Mesendoderm (in vitro differentiated cells): ENCODE measurements around the gene UQCRQ.

Experiments used
- DNase-seq: peaks from one replicate; pipeline ENCODE4 v3.0.0; 2013
- H2AK5ac ChIP-seq: 2 replicates; pipeline ENCODE4 v1.6.1; 2013; ENCODE audit warnings: low read length, inconsistent platforms
- H2BK120ac ChIP-seq: 2 replicates; pipeline ENCODE4 v1.6.1; 2013; ENCODE audit warnings: low read depth, mild to moderate bottlenecking, low read length, moderate library complexity, mixed read lengths
- H2BK15ac ChIP-seq: replicated peaks from 2 replicates; pipeline ENCODE4 v1.6.1; 2013; ENCODE audit warnings: low read depth, mild to moderate bottlenecking, moderate library complexity
- H2BK5ac ChIP-seq: 2 replicates; pipeline ENCODE4 v1.6.1; 2013; ENCODE audit warnings: low read length, inconsistent platforms
- H3K18ac ChIP-seq: 2 replicates; pipeline ENCODE4 v1.6.1; 2013; ENCODE audit warnings: mild to moderate bottlenecking, low read length, mixed read lengths
- H3K23ac ChIP-seq: one replicate; pipeline ENCODE4 v1.6.1; 2013; ENCODE audit warnings: low read length
- H3K27ac ChIP-seq: 2 replicates; pipeline ENCODE4 v1.5.1; 2013; ENCODE audit warnings: low read depth, mild to moderate bottlenecking, inconsistent platforms, low read length, moderate library complexity
- H3K27me3 ChIP-seq: 2 replicates; pipeline ENCODE4 v1.6.1; 2013; ENCODE audit warnings: low read length, control low read depth, mild to moderate bottlenecking, inconsistent platforms; ENCODE audit not compliant: insufficient read depth, poor library complexity
- H3K36me3 ChIP-seq: 2 replicates; pipeline ENCODE4 v1.6.1; 2013; ENCODE audit warnings: low read length, inconsistent platforms; ENCODE audit not compliant: control insufficient read depth, insufficient read depth
- H3K4ac ChIP-seq: one replicate; pipeline ENCODE4 v1.6.1; 2013; ENCODE audit warnings: low read depth, mild to moderate bottlenecking, low read length, moderate library complexity
- H3K4me1 ChIP-seq: 2 replicates; pipeline ENCODE4 v1.6.1; 2013; ENCODE audit warnings: low read depth, low read length, inconsistent platforms; ENCODE audit not compliant: control insufficient read depth
- H3K4me2 ChIP-seq: 2 replicates; pipeline ENCODE4 v1.6.1; 2013; ENCODE audit warnings: low read length
- H3K4me3 ChIP-seq: 2 replicates; pipeline ENCODE4 v1.5.1; 2013; ENCODE audit warnings: mild to moderate bottlenecking, low read length
- H3K56ac ChIP-seq: one replicate; pipeline ENCODE4 v1.6.1; 2013; ENCODE audit warnings: low read length
- H3K79me1 ChIP-seq: 2 replicates; pipeline ENCODE4 v1.6.1; 2013; ENCODE audit warnings: low read length, inconsistent platforms
- H3K79me2 ChIP-seq: 2 replicates; pipeline ENCODE4 v1.6.1; 2013; ENCODE audit warnings: mild to moderate bottlenecking, low read length; ENCODE audit not compliant: control insufficient read depth, insufficient read depth
- H3K9ac ChIP-seq: 2 replicates; pipeline ENCODE4 v1.6.1; 2013; ENCODE audit warnings: low read length, inconsistent platforms
- H4K5ac ChIP-seq: one replicate; pipeline ENCODE4 v1.6.1; 2013; ENCODE audit warnings: low read length
- H4K8ac ChIP-seq: one replicate; pipeline ENCODE4 v1.6.1; 2013; ENCODE audit warnings: low read depth, mild to moderate bottlenecking, control low read depth, low read length, moderate library complexity
- WGBS: extraction: QIAGEN DNeasy Blood & Tissue Kit; methylation state at CpG from one replicate; pipeline ENCODE4 v1.1.7; 2013; ENCODE audit warnings: low lambda C conversion rate, missing lambda C conversion rate; ENCODE audit not compliant: insufficient coverage; ENCODE audit errors: extremely low coverage; 5-methylcytosine and 5-hydroxymethylcytosine counted together

The UQCRQ gene

GRCh38 chr5:132825834-132826391 is 40.5 kb upstream of the UQCRQ start:
- peak overlapping the region; percentile 22 for H3K4me3 ChIP-seq
- H3K79me2 ChIP-seq = no peaks in the 10 kb centered on the region
- H3K4me2 ChIP-seq = peak overlapping the region; percentile 71
- H2BK120ac ChIP-seq = no peak overlapping the region
- DNase-seq = peak; percentile 50
- peaks cover 17% of the 10 kb centered on the region for H3K27me3 ChIP-seq
- WGBS = no CpG with 5 or more reads among the region's 43 CpGs
- H3K27ac ChIP-seq = no peak overlapping the region
- H3K4ac ChIP-seq = no peak overlapping the region
- H3K36me3 ChIP-seq = no peaks in the 10 kb centered on the region
- no peak overlapping the region for H2BK5ac ChIP-seq
- no peak overlapping the region for H4K5ac ChIP-seq
- peak overlapping the region; percentile 89 for H3K56ac ChIP-seq
- peak overlapping the region; percentile 59 for H3K23ac ChIP-seq
- no peak overlapping the region for H2BK15ac ChIP-seq
- H2AK5ac ChIP-seq = no peak overlapping the region
- no peaks in the 10 kb centered on the region for H3K79me1 ChIP-seq
- peak overlapping the region; percentile 3 for H3K18ac ChIP-seq
- no peak overlapping the region for H4K8ac ChIP-seq
- peaks cover 1% of the 10 kb centered on the region for H3K4me1 ChIP-seq
- peak overlapping the region; percentile 69 for H3K9ac ChIP-seq

GRCh38 chr5:132826424-132827082 is 39.9 kb upstream of the UQCRQ start:
- Histone ChIP-seq H3K27ac (no peak overlapping the region), H3K9ac (peak overlapping the region; percentile 69), H3K4me1 (peaks cover 1% of the 10 kb centered on the region), H2BK5ac (no peak overlapping the region), H3K4me2 (no peak overlapping the region), H2BK120ac (no peak overlapping the region), H3K18ac (no peak overlapping the region), H2AK5ac (no peak overlapping the region), H4K8ac (no peak overlapping the region), H3K23ac (peak overlapping the region; percentile 59), H3K36me3 (no peaks in the 10 kb centered on the region), H3K79me2 (no peaks in the 10 kb centered on the region), H3K79me1 (no peaks in the 10 kb centered on the region), H3K56ac (peak overlapping the region; percentile 89), H3K4ac (no peak overlapping the region), H2BK15ac (no peak overlapping the region), H3K4me3 (no peak overlapping the region), H4K5ac (no peak overlapping the region), H3K27me3 (peaks cover 17% of the 10 kb centered on the region)
- DNase-seq = no peak
- WGBS = no CpG with 5 or more reads among the region's 6 CpGs

GRCh38 chr5:132827943-132828673 is 38.3 kb upstream of the UQCRQ start:
- no peak overlapping the region for H3K9ac ChIP-seq
- no peak overlapping the region for H3K4me2 ChIP-seq
- H2BK5ac ChIP-seq = no peak overlapping the region
- no peak overlapping the region for H2BK120ac ChIP-seq
- H2BK15ac ChIP-seq = no peak overlapping the region
- H3K27me3 ChIP-seq = peaks cover 17% of the 10 kb centered on the region
- H3K27ac ChIP-seq = no peak overlapping the region
- no peak overlapping the region for H3K56ac ChIP-seq
- peaks cover 1% of the 10 kb centered on the region for H3K4me1 ChIP-seq
- H3K23ac ChIP-seq = peak overlapping the region; percentile 3
- no peaks in the 10 kb centered on the region for H3K79me2 ChIP-seq
- H3K4me3 ChIP-seq = no peak overlapping the region
- no peak overlapping the region for H2AK5ac ChIP-seq
- no peaks in the 10 kb centered on the region for H3K36me3 ChIP-seq
- no peaks in the 10 kb centered on the region for H3K79me1 ChIP-seq
- no peak overlapping the region for H3K18ac ChIP-seq
- H4K5ac ChIP-seq = no peak overlapping the region
- H3K4ac ChIP-seq = no peak overlapping the region
- WGBS = no CpG with 5 or more reads among the region's 4 CpGs
- no peak overlapping the region for H4K8ac ChIP-seq
- no peak for DNase-seq

- Histone ChIP-seq H3K23ac (no peak overlapping the region), H3K36me3 (no peaks in the 10 kb centered on the region), H3K18ac (no peak overlapping the region), H4K8ac (no peak overlapping the region), H3K27me3 (peaks cover 17% of the 10 kb centered on the region), H2BK5ac (no peak overlapping the region), H3K79me2 (no peaks in the 10 kb centered on the region), H2BK120ac (no peak overlapping the region), H3K27ac (no peak overlapping the region), H3K4ac (no peak overlapping the region), H3K4me1 (peaks cover 1% of the 10 kb centered on the region), H2AK5ac (no peak overlapping the region), H3K9ac (no peak overlapping the region), H4K5ac (no peak overlapping the region), H2BK15ac (no peak overlapping the region), H3K79me1 (no peaks in the 10 kb centered on the region), H3K4me2 (no peak overlapping the region), H3K4me3 (no peak overlapping the region), H3K56ac (no peak overlapping the region)
- WGBS = no CpG with 5 or more reads among the region's 4 CpGs
- DNase-seq = no peak
Observed at GRCh38 chr5:132828846-132829494, 37.5 kb upstream of the UQCRQ start.

- H3K23ac ChIP-seq = no peak overlapping the region
- peak; percentile 78 for DNase-seq
- H3K36me3 ChIP-seq = no peaks in the 10 kb centered on the region
- H3K27ac ChIP-seq = no peak overlapping the region
- no peak overlapping the region for H4K8ac ChIP-seq
- no peak overlapping the region for H4K5ac ChIP-seq
- WGBS = no CpG with 5 or more reads among the region's 75 CpGs
- H3K79me1 ChIP-seq = no peaks in the 10 kb centered on the region
- peak overlapping the region; percentile 88 for H3K56ac ChIP-seq
- H2AK5ac ChIP-seq = no peak overlapping the region
- H3K18ac ChIP-seq = peak overlapping the region; percentile 40
- H3K4ac ChIP-seq = no peak overlapping the region
- no peaks in the 10 kb centered on the region for H3K79me2 ChIP-seq
- no peak overlapping the region for H2BK15ac ChIP-seq
- peak overlapping the region; percentile 69 for H3K9ac ChIP-seq
- peaks cover 1% of the 10 kb centered on the region for H3K4me1 ChIP-seq
- no peak overlapping the region for H2BK120ac ChIP-seq
- H3K4me2 ChIP-seq = peak overlapping the region; percentile 45
- H3K27me3 ChIP-seq = peaks cover 17% of the 10 kb centered on the region
- no peak overlapping the region for H2BK5ac ChIP-seq
- H3K4me3 ChIP-seq = peak overlapping the region; percentile 40
Observed at GRCh38 chr5:132829742-132830435, 36.6 kb upstream of the UQCRQ start.
